SK-N-SH (cell line): Measurements from ENCODE around the gene SMARCA4.

Experiments
- CTCF ChIP-seq: fragments of 200-600 bp; sonication (generic); IDR thresholded peaks from 2 replicates; pipeline ENCODE4 v1.6.1; 2017; ENCODE audit warnings: antibody characterized with exemption, mild to moderate bottlenecking, moderate library complexity
- TAF1 ChIP-seq: IDR thresholded peaks from 2 replicates; pipeline ENCODE4 v1.6.1; 2012; ENCODE audit warnings: low read depth, mild to moderate bottlenecking, low read length, moderate library complexity, borderline replicate concordance

- no peak for TF ChIP-seq CTCF
- no peak for TF ChIP-seq TAF1
Observed at GRCh38 chr19:11091703-11092153, 130.9 kb downstream of the SMARCA4 start.
